ENCODE data around the gene B3GALT4. TPM values are rescaled to one million over a fixed set of nuclear protein-coding genes. Genes with fewer than 3 reads are reported as not detected.
"Not testable (repeated sequence)": the region's sequence is repeated elsewhere in the genome, so short reads cannot be mapped to it uniquely, and the experiment has no call there.

Gene B3GALT4
- total RNA-seq, 2 donors from 2014 or later: 3.7 to 5.9 TPM

DNA sequence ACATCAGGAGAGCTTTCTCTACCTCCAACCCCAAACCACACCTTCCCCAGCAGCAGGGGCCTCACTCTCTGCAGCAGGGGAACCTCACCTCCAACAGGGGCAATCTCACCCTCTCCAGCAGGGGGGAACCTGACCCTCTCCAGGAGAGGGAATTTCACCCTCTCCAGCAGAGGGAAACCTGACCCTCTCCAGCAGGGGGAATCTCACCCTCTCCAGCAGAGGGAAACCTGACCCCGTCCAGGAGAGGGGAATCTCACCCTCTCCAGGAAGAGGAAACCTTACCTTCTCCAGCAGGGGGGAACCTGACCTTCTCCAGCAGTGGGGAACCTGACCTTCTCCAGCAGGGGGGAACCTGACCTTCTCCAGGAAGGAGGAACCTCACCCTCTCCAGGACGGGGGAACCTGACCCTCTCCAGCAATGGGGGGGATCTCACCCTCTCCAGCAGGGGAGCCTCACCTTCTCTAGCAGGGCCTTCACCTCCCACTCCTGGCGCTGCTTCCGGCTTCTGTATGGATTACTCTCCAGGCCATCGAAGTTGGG is 3.1 kb downstream of the B3GALT4 start:
- Mint-ChIP-seq H3K27ac (peak overlapping the region; percentile 40 to 81), H3K36me3 (peaks cover 16 to 18% of the 10 kb centered on the region in 2 donors), H3K9me3 (no peaks in the 10 kb centered on the region)
- DNase-seq (ENCODE audit: low spot score in 2 of 2): no peak
- ATAC-seq: no peak

GRCh38 chr6:33280539-33280938 is 3.6 kb downstream of the B3GALT4 start:
- Mint-ChIP-seq H3K9me3 (no peaks in the 10 kb centered on the region), H3K27ac (peak overlapping the region; percentile 40 to 81), H3K36me3 (peaks cover 11 to 13% of the 10 kb centered on the region in 2 donors)
- DNase-seq (ENCODE audit: low spot score in 2 of 2) (no peak), ATAC-seq (no peak)

GRCh38 chr6:33285214-33285613 is 8.3 kb downstream of the B3GALT4 start:
- not testable (repeated sequence) for H3K9me3 Mint-ChIP-seq
- peaks cover 18 to 32% of the 10 kb centered on the region in 2 donors for H3K36me3 Mint-ChIP-seq

DNA sequence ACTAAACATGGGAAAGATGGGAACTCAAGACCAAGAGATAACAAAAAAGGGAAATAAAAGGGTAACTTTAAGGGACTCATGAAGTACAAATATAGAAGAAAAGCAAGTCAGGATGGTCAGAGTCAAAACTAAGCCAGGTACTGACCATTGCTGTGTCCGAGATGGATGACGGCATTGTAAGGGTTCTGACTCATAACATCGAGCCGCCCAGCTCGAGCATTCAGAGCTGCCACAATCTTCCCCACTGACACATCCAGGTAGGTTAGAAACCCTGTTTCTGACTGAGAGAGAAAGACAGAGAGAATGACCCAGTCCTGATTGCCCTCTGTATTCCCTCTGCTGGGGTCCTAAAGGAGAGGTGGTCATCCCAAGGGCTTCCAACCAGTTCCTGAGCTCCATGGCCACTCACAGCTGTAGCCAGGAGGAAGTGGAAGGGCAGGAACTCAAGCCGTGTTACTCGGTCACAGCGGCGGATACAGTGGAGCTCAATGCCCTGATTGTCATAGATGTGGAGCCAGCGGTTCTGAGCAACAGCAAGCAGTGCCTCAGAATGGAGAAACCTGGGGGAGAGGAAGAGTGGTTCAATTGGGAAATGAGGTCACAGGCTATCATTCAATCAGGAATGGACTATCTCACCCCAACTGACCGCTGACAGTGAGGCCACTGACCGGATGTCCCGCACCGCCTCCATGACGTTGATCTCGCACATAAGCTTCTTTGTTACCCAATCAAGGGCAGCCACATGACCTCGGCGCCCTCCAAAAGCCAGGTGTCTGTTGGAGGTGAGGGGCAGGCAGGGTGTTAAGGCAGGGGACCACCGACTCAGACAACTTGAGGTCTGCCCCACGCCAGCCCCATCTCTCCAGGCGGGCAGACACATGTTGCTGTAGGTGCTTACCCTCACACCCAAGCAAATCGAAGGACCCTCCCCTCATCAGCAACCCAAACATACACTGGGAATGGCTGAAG is 10.3 kb downstream of the B3GALT4 start:
- H3K27ac Mint-ChIP-seq: peak overlapping the region; percentile 63 to 90
- ATAC-seq (no peak), DNase-seq (ENCODE audit: low spot score in 2 of 2) (no peak)
- H3K9me3 Mint-ChIP-seq: no peaks in the 10 kb centered on the region
- peaks cover 18 to 39% of the 10 kb centered on the region in 2 donors for H3K36me3 Mint-ChIP-seq

More at GRCh38 chr6:33285214-33285613, 8.3 kb downstream of the B3GALT4 start:
- not testable (repeated sequence) for ATAC-seq; DNase-seq (ENCODE audit: low spot score in 2 of 2)
- peak overlapping the region in 1 of 2 donors; percentile 29 for H3K27ac Mint-ChIP-seq

DNA sequence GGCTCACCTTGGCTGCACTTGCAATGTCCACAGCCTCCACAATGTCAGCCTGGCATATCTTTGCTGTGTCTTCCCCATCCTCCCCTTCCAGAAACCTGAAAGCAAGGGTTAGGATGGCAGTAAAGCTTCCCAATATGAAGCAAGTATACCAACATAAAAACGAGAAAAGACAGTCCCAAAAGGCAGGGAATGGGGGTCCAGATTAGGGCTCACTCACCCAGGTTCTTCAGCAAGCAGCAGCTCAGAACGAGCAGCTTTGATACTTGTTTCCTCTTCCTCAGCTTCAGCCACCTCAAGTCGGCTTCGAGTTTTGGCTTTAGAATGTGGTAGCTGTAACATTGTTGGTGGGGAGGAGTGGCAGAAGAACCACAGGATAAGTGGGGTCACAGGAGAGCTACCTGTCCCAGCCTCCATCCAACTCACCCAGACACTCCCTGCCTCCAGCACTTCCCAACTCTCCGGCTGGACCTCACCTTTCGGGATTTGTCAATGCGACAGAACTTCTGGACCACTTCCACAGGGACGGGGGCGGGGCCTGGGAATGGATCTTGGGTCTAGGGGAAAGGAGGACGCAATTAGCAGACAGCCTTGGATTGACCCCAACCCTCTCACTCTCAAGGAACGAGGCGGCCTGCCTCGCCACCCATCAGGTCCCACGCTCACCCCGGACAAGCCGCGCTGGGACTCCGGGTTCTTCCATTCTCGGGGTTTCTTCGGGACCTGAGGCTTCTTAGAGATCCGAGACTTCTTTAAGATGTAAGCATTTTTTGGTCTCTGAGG is 11.4 kb downstream of the B3GALT4 start:
- H3K9me3 Mint-ChIP-seq: no peaks in the 10 kb centered on the region
- DNase-seq (ENCODE audit: low spot score in 2 of 2): no peak
- H3K27ac Mint-ChIP-seq: peak overlapping the region; percentile 90 to 100
- ATAC-seq: no peak
- H3K36me3 Mint-ChIP-seq: peaks cover 18 to 39% of the 10 kb centered on the region in 2 donors

DNA sequence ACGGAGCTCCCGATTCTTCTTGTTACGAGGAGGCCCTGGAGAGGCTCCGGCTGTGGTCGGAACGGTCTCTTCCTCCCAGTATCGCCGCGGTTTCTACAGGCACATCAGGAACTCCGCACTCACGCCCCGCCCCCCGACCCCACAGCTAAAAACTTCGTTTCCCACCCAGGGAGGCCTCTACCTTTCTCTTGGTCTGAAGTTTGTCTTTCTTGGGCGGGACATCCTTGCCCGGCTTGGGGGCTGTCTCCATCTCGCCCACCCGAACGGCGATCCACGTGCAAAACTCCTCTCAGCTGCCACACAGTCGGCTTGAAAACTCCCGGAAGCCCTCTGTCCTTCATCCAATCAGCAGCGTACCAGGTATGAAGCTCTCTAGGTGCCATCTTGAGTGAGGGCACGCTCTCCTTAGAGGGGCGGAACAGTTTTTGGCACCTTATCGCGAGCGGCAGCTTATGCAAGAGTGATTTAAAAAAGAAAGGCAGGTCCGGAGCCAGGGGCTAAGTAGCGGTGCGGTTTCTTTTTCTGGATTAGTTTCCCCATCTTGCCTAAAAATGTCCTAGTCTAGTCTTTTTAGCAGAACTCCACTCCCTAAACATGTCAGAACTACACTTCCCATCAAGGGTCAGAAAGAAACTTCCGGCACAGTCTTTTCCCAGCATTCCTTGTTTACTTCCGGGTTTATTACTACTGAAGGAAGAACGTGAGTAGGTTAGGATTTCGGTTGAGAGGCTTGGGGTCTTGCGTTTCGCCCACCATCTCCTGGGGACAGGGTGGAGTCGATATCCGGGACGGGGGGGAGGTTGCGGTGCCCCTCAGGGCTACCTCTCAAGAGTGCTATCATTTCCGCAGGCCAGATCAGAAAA is 12.2 kb downstream of the B3GALT4 start, which contains the start of the genes PFDN6 and WDR46:
Gene PFDN6 (plus strand): TSS at position 681 of the 863 bp plus-strand sequence. CDS start 256 bp downstream, outside the sequence.
Gene WDR46 (minus strand): TSS at position 319 of the 863 bp plus-strand sequence. CDS start 69 bp downstream, at position 250.
- peak; percentile 97 for ATAC-seq
- Mint-ChIP-seq H3K9me3 (no peaks in the 10 kb centered on the region), H3K36me3 (peaks cover 18 to 39% of the 10 kb centered on the region in 2 donors), H3K27ac (peak within 1 kb of the TSS; percentile 90 to 100)
- DNase-seq (ENCODE audit: low spot score in 2 of 2): peak; percentile 76 to 85

- H3K9me3 Mint-ChIP-seq: no peaks in the 10 kb centered on the region
- H3K36me3 Mint-ChIP-seq: peaks cover 18 to 39% of the 10 kb centered on the region in 2 donors
- H3K27ac Mint-ChIP-seq: peak overlapping the region; percentile 90 to 100
- DNase-seq (ENCODE audit: low spot score in 2 of 2): no peak
- ATAC-seq: peak; percentile 4 to 5
Observed at GRCh38 chr6:33289784-33290315, 12.9 kb downstream of the B3GALT4 start.

DNA sequence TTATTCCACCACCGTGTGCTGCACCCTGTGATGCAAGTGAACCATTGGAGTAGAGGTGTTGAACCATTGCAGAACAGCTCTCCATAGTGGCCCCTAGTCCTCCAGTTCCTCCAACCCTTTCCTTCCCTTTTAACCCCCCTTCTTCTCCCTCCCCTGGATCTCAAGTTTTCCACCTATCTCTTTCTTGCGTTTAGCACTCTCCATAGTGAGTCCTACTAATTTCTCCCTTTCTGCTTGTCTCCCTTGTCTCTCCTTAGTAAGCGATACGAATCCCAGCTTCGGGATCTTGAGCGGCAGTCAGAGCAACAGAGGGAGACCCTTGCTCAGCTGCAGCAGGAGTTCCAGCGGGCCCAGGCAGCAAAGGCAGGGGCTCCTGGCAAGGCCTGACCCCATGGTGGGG is 13.5 kb downstream of the B3GALT4 start:
- peaks cover 18 to 39% of the 10 kb centered on the region in 2 donors for H3K36me3 Mint-ChIP-seq
- no peak for DNase-seq (ENCODE audit: low spot score in 2 of 2)
- H3K9me3 Mint-ChIP-seq: no peaks in the 10 kb centered on the region
- H3K27ac Mint-ChIP-seq: peak overlapping the region; percentile 90 to 100
- ATAC-seq: no peak

DNA sequence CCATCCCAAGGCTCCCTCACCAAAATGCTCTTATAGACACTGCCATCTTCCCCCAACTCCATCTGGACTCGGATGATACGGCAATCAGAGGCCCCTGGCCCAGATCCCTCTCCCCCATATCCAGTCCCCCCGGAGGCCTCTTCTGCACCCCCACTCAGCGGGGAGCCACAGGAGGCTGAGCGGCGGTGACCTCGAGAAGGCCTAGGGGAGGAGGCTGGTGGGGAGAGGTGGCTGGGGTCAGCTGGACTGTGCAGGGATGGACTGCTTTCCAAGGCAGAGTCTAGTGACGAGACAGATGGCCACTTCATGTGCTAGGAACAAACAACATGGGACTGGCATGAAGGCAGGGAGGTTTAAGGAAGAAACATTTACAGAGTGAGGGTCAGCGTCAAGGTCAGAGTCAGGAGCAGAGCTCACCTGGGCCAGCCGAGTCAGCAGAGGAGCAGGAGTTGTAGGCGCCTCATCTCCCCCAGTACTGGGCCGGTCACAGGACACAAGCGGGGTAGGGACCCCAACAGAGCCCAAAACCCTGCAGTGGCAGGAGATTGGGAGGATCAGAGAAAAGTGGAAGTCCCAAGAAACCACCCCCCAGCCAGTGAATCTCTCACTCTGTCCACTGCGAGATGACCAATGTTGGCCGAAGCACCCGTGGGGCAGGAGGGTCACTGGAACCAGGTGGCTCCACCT is 16.2 kb downstream of the B3GALT4 start:
- no peaks in the 10 kb centered on the region for H3K9me3 Mint-ChIP-seq
- ATAC-seq: no peak
- DNase-seq (ENCODE audit: low spot score in 2 of 2): no peak
- peak overlapping the region in 1 of 2 donors; percentile 45 for H3K27ac Mint-ChIP-seq
- peaks cover 16 to 28% of the 10 kb centered on the region in 2 donors for H3K36me3 Mint-ChIP-seq

DNA sequence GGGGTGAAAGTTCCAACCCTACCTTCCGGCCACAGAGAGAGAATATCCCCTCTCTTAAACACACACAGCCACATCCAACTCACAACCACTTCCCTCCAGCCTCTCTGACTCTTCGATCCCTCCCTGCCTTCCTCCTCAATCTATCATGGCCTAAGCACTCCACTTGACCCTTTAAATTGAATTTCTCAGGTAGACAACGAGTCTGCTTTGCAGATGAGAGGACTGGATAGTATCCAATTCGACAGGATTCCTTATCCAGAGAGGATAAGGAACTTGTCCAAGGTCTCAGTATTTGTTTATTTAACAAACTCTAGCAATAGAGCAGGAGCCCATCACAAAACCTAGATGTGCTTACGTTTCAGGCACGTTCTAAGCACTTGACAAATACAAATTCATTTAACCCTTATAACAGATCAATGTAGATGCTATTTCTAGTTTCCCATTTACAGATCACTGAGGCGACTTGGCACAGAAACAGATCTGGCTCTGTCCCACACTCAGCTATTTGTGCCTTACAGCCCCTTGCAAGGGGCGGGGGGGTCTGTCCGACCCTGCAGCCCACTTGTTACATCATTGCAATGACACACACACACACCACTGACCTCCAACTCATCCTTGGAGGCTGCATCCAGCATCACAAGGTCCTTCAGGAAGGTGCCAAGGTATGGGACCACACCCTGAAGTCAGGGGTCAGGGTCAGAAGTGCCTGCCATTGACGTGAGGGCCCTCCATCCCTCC is 17.3 kb downstream of the B3GALT4 start:
- ATAC-seq: no peak
- no peak overlapping the region for H3K27ac Mint-ChIP-seq

GRCh38 chr6:33295621-33296369 is 18.9 kb downstream of the B3GALT4 start:
- Mint-ChIP-seq H3K27ac (peak overlapping the region; percentile 19 to 52), H3K36me3 (peaks cover 10 to 20% of the 10 kb centered on the region in 2 donors), H3K9me3 (no peaks in the 10 kb centered on the region)
- DNase-seq (ENCODE audit: low spot score in 2 of 2) (no peak), ATAC-seq (no peak)

More for the DNA sequence above, 17.3 kb downstream of the B3GALT4 start:
- DNase-seq (ENCODE audit: low spot score in 2 of 2): no peak
- Mint-ChIP-seq H3K36me3 (peaks cover 11 to 21% of the 10 kb centered on the region in 2 donors), H3K9me3 (no peaks in the 10 kb centered on the region)

DNA sequence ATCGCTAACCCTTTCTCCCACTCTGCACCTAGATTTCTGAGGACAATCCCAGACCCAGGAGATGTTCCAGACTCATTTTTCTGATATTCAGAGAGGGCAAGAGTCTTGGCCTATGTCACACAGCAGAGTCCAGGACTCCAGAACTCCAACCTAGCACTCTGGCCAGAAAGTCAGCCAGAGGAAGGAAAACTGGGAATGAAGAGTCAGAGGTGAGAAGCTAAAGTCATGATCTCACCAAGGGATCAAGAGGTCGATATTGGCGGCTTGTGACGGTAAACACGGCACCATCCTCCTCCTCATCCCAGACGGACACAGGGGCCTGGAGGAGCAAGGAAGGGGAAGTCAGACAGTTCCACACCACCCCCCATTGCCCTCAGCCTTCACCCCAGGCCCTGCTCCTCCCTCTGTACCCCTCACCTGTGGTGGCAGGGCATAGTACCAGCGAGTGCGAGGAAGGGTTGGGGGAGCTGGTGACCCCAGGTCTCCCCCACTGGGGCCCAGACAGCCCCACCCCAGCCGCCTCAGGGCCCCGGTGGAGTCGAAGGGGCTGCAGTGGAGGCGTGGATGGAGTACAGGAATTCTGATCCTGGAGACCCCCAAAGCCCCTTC is 20.0 kb downstream of the B3GALT4 start:
- DNase-seq (ENCODE audit: low spot score in 2 of 2) (no peak), ATAC-seq (no peak)
- Mint-ChIP-seq H3K27ac (peak overlapping the region in 1 of 2 donors; percentile 65), H3K9me3 (no peaks in the 10 kb centered on the region), H3K36me3 (peaks cover 5 to 31% of the 10 kb centered on the region in 2 donors)

DNA sequence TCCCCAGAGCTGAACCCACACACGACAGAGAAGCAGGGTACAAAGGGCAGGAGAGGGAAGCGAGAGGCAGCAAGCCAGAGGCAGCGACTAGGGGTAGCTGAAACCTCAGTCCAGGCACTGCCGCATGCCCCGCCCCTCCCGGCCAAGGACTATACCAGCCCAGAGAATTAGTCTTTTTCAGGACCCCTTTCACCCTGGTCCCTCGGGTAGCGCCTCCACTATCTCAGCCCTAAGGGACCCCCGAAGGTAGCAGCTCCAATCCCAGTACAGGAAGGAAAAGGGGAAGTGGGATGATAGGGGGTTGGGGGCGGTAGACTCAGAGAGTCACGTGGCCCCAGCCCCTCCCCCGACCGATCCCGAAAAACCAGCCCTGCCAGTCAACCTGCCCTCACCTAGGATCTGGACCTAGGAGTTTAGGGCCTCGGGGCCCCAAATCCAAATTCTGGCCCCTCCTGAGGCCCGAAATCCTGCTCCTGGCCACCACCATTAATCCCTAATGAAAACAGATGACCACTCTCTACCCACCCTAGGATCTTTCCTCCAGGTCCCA is 20.6 kb downstream of the B3GALT4 start:
- Mint-ChIP-seq H3K9me3 (no peaks in the 10 kb centered on the region), H3K27ac (peak overlapping the region; percentile 79 to 92), H3K36me3 (peaks cover 5 to 31% of the 10 kb centered on the region in 2 donors)
- no peak for ATAC-seq
- no peak for DNase-seq (ENCODE audit: low spot score in 2 of 2)
